ENCODE data around the gene CYP11A1.

The CYP11A1 gene

DNA sequence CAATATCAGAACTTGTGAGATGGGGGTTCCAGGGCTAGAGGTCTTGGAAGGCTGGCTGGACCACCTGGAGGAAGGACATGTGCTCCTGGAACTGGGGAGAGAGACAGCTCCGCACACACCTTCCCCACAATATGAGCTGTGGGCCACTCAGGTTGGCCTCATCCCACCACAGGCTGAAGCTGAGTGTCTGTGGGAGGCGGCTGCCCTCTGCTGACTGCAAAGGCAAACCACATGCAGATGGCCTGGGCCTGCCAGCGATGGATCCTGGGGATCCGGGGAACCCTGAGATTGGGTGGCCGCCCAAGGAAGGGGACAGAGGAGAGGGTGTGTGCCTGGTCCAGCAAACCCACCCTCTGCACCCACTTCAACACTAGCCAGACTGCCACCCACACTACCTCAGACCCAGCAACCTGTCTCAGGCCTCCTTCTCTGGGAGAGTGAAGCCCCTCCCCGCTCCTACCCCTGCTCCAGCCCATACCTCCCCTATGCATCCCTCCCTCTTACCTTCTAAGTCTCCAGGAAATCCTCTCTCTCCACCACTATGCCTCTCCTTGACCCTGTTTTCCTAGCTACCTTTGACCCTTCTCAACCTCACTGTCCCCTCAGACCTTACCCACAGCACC, 44.8 kb downstream of the CYP11A1 start:
- DNase-seq (ENCODE audit: low read depth in 2 of 2), result peak; percentile 14 to 28

DNA sequence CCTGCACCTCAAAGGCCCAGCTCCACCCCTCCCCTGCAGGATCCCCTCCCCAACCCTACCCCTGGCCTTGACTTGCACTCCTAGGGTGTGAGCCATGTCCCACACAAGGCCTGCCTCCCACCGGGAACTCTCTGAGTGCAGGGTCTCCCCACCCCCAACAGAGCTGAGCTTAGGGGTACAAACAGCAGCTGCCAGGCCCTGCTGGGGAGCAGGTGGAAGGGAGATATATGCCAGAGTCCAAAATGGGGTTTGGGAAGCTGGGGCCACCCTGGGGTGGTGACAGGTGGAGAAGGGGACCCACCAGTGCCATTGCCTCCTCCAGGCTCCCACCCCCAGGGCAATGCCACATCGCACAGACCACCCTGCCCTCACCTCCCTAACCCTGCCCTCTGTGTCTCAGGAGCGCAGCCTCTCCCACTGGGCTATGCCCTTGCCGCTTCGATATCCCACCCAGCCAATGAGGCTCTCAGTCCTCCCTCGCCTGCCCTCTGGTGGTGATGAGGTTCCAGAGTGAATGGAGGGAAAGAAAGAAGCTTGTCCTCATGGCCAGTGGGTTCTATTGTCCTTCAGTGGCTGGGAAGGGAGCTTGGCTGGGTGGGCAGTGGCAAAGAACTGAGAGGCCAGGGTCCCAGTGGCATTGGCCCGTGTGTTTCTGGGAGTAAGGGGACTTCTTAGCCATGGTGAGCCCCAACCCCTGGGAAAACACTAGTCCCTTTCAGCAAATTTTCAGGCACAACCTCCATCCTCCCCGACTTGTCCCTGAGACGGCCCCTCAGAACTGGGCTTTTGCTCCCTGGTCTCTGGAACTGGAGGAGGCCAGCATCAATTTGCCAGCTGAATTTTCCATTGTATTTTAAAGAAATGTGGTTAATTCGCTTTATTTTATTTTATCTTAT, 46.8 kb downstream of the CYP11A1 start:
- peak in 1 of 2 donors; percentile 13 for DNase-seq (ENCODE audit: low read depth in 2 of 2)

DNA sequence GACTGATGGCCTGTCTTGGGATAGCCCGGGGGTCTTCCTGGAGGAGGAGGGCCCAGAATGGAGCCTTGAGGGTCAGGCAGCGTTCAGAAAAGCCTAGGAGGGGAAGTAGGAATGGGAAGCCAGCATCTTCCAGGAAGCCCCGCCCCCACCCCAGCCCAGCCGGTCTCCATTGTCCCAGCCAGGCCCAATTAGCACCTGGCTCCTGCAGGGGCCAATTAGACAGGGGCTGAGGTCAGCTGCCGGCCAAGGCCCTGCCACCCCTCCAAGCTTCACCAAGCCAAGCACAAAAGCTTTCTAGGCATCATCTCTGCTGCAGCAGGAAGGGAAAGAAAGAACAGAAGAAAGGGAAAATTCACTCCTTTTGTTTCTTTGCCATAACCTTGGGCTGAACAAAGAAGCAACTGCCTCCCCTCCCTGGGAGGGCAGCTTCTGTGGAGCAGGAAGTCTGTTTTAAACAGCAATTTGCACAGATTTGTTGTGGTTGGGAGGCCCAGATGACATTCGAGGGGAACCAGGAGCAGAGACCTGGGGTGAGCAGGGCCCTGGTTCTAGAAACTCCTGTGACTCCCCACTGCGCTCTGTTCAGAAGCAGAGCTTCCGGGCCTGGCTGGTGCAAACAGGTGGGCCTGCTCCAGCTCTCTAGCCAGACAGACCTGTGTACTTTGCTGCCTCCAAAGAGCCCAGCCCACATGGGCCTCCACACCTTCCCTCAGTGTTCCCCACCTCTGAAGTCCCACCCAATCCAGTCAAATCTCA, 47.7 kb downstream of the CYP11A1 start:
- DNase-seq (ENCODE audit: low read depth in 2 of 2), result no peak

DNA sequence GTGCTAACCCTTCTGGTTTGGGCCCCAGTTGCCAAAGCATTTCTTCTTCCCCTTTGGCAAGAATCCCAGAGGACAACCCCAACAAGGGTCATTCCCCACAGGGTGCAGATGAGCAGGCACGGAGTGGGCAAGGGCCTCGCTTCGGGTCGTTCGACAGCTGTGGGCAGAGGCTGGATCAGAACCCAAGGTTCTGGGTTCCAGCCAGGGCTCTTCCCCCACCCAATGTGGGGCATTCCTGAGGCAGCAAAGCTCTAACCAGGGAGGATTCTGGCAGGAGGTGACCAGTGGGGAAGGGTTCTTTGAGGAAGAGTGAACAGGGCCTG, 48.3 kb downstream of the CYP11A1 start:
- DNase-seq (ENCODE audit: low read depth in 2 of 2), result no peak

DNA sequence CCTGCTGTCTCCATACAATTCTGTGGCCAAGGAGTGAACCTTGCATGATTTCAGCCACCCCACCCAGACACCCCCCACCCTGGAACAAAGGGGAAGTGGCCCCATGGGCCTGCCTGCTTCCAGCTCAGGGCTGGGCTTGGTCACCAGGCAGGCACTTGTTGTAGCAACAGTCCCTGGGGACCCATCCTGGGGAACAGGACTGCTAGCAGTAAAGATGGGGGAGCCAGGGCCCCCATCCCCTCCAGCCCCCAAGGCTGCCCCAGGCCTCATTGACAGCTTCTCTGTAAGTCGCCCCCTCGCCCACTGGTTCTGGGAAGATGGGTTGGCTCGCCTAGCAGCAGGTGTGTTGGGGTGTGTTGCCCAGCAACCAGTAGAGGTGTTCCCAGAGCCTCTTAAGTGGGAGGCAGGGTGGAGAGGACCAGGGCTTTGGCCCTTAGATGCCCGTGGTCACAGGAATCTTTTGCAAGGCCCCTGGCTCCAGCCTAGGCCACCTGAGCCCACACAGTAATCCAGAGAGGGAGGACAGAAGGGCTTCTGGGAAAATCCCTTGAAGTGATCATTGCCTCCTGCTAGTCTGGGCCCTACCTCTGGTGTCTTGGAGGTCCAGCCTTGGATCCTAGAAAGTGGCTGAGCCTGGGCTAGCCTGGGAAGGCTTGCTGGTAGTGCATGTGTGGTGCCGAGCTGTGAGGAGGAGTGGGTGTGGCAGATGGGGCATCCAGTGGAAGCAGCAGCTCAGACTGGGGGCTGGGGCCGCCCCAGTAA, 48.9 kb downstream of the CYP11A1 start:
- DNase-seq (ENCODE audit: low read depth in 2 of 2), result no peak

DNA sequence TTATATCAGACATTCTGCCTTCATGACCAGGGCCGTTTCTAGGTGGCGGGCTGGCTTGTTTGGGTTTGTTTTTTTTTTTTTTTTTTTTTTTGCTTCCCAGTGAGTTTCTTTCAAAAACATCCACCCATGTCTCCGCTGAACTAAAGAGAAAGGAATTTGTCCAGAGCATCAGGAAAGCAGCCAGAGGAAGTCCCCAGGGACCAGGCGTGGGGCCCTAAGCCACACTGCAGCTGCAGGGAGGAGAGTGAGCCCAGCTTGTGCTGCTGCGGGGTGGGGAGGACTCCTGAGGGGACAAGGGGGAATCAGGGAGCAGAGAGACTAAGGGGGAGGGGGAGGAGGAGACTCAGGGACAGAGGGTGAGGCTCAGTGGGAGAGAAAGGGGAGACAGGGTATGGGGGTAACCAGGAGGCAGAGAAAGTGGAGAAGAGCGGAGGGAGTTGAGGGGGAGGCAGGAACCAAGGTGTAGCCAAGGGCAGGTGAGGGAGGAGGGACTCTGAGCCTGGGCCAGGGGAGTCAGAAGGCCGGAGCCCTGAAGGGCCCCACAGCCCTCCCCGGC, 49.5 kb downstream of the CYP11A1 start:
- no peak for DNase-seq (ENCODE audit: low read depth in 2 of 2)

DNA sequence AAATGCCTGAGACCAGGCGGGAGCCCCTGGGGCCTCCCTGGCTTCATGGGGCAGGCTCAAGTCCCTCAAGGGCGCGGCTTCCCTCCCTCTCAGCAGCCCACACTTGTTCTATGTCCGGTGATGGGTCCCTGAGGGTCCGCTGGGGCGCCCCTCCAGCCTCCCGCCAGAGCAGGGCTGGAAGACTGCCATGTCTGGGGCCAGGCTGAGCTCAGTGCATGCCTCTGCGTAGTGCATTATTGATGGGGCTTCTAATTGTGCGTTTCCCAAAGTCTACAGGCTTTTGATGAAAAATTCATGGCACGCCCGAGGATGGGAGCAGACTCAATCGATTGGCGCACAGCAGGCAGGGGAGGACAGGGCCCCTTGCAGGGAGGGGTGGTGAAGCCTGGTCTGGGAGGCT, 51.3 kb downstream of the CYP11A1 start:
- no peak for DNase-seq (ENCODE audit: low read depth in 2 of 2)

DNA sequence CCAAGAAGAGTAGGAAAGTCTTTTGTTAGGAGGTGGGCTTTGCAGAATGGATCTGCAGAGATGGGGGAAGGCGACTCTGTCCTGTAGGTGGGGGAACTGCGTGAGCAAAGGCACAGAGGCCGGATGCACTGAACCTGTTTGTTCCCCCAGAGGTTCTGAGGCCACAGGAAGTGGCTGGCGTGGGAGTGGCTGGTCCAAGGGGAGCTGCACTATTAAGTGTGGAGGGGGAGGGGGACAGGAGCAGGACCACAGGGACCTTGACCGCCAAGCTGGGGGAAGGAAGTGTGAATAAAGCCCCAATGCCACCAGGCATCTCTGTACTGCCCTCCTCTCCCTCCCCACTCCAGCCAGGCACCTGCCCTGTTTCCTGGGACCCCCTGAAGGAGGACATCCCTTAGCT, 51.8 kb downstream of the CYP11A1 start:
- no peak for DNase-seq (ENCODE audit: low read depth in 2 of 2)

DNA sequence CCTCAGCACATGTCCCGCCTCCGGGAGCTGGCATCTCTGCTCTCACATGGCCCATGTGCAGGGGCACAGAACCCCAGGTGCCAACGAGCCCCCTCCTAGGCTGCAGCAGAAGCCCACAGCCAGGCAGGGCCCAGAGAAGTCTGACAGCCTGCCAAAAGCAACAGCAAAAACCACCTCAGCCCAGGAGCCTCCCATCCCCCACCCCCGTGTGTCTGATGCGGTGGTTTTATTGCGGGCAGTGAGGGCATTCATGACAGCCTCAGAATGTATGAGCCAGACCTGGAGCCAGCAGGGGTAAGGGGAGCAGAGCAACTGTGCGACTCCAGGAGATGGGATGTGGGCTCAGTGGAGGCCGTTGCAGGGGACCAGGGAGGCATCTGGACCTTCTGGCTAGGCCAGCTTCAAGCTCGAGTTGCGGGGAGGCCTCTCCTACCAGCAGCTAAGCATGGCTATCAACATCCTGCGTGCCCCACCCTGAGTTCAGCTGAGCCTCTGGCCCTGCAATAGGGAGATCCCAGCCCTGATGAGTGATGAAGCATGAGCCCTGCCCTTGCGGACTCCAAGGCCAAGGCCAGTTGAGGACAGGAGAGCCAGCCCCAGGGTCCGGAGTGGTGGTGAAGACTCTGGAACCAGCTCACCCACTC, 52.5 kb downstream of the CYP11A1 start:
- DNase-seq (ENCODE audit: low read depth in 2 of 2), result no peak

DNA sequence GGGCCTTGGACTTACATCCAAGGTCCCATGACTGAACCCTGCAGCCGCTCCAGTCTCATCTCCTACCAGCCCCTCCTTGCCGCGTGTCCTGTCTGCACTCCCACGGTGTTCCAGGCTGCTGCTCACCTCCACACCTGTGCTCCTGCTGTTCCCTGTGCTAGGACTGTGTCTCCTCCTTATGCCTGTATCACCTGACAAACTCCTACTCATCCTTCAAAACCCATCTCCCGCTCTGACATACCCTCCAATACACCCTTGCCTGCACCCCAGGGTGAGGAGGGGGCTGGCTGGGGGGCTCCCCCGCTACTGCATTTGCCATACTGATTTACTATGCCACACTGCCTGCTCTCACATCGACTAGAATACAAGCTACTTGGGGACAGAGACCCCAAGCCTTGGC, 53.6 kb downstream of the CYP11A1 start:
- DNase-seq (ENCODE audit: low read depth in 2 of 2), result no peak

DNA sequence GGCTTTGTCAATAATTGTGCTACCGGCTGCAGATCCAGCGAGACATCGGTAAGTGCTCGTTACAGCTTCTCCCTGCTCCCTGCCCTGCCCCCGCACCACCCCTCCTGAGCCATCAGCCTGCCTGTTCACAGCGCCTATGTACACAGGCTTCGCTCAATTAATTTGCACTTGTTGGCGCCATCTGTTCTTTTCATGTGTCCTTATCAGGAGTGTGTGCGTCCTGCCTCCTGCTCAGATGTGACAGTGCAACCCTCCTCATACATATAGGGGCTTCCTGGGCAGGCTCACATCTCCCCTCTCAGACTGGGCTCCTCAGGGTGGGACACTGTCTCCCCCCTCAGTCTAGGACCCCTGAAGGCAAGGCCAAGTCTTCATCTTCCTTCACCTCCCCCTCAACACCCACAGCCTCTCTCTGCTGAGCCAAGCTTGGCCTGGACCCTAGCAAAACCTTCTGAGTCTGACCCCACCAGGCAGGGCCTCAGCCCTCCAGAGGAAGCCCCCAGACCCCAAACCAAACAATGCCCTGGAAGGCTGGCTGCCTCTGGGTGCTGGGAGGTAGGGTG, 54.9 kb downstream of the CYP11A1 start:
- no peak for DNase-seq (ENCODE audit: low read depth in 2 of 2)

DNA sequence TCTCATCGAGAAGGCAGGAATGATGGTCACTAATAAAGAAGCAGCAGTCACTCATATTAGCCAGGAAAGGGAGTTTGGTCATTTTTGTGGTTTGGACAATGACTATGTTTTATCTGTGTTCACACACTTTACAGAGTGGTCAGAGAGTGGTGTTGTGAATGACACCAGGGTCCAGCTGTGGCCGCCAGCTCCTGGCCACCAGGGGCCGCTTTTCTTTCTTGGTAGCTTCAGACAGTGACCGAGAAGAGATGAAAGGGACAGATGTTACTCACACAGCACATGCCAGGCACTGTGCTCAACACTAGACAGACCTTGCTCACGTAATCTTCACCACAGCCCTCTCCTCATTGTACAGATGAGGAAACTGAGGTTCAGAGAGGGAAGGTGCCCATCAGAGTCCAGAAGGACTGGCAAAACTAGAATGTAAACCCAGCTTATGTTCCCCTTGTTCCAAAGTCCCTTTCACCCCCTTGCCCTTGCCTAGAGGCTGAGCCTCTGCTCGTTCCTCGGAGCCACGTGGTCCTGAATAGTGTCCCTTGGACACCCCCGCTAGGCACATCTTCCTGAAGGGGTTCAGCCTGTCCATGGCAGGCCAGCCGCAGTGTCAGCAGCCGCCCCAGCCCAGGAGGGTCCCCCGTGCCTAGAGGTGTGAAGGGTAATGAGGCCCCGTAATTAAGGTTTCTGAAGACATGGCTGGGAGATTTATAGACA, 55.6 kb downstream of the CYP11A1 start:
- no peak for DNase-seq (ENCODE audit: low read depth in 2 of 2)

DNA sequence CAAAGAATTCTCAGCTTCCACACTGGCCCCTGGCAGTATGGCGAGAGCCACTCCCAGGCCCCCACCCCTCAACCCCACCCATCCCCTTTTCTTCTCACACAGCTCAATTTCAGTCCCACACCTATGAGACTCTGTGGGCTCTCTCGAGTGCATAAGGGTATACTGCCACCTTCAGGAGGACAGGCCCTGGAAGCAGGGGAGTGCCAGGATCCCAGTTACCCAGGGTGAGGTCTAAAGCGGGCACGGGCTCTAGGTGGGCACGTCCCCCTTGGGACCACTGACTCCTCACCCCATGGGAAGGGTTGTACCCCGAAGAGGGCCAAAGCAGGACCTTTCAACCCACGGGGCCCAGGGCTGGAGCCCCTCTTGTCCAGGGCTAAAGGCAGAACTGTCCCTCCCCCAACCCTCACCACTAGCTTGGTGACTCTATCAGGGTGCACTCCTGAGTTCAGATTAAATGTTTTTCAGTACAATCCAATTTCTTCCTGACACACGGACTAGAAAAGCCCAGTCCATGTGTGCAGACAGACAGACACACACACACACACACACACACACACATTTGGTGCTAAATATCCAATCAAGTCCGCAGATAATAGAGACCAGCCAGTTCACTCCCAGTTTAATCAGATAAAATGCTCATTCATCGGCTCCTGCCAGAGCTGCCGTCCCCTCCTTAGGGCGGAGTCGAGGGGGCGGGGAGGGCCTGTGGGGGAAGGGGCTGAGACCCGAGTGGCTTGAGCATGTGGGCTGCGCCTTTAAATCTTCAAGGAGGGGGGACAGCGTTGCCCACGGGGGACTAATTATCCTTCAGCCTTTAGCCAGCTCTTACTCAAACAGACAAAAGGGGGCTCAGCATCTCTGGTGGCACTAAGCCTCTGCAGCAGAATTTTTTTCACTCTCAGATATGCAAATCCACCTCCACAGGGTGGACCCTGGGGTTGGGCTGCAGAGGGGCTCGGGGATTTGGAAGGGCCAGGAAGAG, 59.3 kb downstream of the CYP11A1 start:
- no peak for DNase-seq (ENCODE audit: low read depth in 2 of 2)

DNA sequence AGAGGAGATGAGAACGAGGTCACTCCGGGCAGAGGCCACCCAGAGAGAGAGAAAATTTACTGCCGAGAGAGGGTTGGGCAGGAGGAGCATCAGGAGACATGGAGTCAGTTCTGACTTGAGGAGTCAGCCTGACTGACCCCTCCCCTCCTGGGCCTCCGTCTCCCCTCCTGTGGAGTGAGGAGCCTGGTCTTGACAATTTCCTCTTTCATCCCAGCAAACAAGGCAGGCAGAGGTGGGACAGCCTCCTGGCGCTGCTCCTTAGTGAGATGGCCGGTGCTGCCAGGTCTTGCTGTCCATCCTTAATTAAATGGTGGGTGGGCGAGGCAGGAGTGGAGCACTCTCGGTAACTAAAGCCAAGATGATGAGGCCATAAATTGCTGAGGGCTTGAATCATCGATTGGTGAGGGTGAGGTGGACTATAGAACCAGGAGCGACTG, 60.6 kb downstream of the CYP11A1 start:
- no peak for DNase-seq (ENCODE audit: low read depth in 2 of 2)

DNA sequence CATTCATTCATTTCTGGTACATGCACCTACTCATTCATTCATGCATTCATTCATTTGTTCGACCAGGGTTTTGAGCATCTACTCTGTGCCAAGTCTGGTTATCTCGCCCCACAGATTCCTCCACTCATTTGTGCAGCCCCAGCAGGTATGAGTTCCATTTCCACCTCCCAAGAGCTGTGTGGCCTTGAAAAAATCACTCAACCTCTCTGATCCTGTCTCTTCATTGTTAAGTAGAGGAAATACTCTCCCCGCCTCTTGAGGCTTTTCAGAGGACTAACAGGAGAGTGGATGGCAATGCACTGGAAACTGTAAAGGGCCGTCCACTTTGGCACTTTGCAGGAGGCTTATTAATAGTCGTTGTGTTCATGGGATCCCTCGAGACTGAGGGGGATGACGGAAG, 61.8 kb downstream of the CYP11A1 start:
- no peak for DNase-seq (ENCODE audit: low read depth in 2 of 2)

DNA sequence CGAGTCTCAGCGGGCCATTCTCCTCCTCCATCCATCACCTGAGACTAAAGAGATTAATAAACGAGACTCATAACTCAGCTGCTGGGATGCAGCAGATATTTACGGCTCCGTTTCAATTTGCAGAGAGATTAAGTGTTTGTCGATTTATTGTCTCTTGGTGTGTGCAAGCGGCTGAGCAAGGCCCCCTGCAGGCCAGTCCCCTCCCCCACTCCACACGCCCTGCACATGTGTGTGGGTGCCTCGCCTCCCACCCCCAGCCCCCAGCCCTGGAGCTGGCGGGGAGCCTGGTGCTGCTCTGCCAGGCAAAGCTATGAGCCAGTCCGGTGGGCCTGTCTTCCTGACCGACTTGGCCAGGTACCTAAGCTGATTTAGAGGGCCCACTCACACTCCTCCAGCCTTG, 63.0 kb downstream of the CYP11A1 start:
- DNase-seq (ENCODE audit: low read depth in 2 of 2), result no peak

DNA sequence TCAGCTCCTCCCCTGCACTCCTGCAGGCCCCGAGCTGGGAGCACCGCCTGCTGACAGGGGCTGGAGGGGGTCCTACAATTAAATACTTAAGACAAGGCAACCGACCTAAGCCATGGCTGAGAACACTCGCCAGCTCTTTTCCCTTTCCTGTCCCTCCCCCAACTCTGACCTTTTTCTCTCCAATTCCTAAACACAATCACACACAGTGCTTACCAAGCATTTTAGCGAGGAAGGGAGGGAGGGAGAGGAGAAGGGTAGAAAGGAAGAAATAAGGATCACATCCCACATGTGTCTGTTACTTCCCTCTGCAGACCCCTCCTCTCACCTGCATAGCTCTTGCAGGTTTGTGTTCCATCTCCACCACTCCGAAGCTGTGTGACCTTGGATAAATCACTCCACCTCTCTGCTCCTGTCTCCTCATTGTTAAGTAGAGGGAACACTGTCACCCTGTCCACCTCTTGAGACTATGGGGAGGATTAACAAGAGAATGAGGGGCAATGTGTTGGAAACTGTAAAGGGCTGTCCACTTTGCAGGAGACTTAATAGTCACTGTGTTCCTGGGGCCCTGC, 63.6 kb downstream of the CYP11A1 start:
- no peak for DNase-seq (ENCODE audit: low read depth in 2 of 2)

DNA sequence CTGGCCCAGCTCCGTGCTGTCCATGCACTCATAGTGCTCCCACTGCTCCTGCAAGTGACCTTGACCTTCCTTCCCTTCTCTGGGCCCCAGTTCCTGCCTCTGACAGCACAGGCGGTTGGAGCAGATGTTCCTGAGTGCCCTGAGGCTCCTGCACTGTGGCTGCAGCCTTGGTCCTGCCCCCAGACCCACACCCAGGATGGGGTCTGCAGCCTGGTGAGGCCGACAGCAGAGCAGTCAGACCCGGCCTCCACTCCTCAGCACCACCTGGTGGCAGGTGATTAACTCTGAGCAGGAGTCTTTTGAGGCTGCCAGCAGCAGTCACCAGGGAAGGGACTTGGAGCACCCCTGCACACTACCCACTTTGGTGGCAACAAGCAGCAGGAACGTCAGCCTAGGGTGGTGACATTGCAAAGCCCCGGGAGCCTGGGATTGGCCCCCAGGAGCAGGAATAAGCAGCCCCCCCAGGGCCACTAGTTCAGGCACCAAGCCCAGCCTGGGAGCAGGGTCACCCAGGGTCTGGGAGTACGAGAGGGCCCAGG, 64.6 kb downstream of the CYP11A1 start:
- no peak for DNase-seq (ENCODE audit: low read depth in 2 of 2)

Data from activated CD8-positive, alpha-beta memory T cell treated with anti-CD3 and anti-CD28 coated beads for 4 hours (primary cell).